Epidermal melanocyte (primary cell): ENCODE results near the gene KRT77.
"Not testable (repeated sequence)": the region's sequence is repeated elsewhere in the genome, so short reads cannot be mapped to it uniquely, and the experiment has no call there.

ENCODE experiments used
- DNase-seq: peaks from one replicate; pipeline ENCODE4 v3.0.0; 2011; ENCODE audit warnings: low spot score; ENCODE audit not compliant: insufficient read length

KRT77 gene

DNA sequence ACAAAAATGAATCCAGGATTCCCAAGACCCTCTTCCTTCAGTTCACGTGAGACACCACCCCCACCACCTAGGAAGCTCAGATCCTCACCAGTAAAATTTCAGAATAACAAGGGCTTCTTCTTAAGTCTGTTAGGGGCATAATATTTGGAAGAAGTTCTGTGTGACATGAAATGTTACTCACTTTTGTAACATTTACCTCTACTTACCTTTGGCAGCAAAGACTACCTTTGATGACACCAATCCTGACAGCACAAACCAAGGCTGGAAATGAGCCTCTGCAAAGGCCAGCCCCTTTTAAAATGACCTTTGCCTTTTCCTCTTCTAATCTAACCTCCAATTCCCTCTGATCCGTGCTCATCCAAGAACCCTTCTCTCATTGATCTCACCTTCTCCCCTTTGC lies 19.4 kb upstream of the KRT77 start:
- no peak for DNase-seq

DNA sequence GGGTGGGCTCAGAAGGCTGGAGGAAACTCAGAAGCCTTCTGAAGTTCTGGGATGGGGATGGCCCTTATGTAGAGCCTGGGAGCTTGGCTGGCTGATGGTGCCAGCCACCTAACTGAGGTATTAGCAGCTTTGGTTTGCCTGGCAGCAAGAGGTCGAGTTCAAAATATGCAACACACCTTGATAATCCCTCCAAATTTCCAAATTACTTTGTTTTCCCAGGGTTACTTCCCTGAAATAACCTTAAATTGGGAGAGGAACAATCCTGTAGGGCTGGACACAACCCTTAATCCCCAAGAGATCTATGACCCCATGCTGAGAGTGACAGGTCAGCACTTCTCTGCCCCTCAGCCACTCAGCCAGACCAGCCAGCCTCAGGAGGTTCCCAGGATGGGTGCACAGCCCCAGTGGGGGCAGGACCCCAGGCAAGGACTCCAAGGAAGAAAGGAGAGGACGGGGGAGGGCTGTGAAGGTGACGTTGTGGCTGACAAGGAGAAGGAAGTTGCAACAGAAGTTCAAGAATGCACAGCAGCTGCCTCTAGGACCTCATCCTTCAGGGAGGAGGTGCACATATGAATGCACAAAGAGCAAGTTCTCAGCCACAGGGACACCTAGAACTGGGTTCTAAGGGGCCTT lies 18.6 kb upstream of the KRT77 start:
- DNase-seq = no peak

DNA sequence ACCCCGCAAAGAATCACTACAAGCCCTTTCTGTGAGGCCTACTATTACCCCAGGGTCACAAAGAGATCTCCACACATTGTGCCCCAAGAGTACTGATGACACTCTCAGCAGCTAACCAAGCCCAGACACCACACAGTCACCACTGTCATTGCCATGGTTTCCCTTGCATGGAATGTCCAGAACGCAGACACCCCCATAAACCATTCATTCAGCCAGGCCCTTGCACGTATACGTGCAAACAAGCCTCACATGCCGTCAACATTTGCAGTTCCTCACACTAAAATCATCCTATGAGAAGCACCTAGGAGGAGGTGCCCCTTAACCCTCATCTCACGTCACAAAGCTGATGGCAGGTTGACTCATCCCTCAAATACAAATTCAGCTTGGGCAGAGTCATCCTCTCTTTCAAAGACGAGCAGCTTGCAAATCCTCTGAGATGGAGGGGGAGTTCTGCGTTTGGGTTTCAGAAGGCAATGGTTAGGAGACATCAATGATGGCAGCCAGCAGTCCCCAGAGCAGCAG lies 17.1 kb upstream of the KRT77 start:
- no peak for DNase-seq

DNA sequence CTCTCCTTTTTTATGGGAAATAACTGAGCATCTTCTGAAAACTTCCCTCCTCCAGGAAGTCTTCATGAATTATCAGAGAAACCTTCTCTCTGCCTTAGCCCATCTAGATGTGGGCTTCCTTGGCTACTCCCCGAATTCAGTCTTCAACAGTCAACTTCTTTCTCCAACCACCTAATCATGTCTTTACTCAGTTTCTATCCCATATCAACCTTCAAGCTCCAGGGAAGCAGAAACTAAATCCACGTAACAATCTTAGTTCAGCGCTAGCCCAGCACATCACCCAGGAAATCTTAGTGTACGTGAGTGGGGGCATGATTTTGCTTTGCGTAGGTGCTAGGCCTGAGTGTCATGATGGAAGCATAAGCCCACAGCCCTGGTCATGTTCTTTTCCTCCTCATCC lies 12.7 kb upstream of the KRT77 start:
- no peak for DNase-seq

DNA sequence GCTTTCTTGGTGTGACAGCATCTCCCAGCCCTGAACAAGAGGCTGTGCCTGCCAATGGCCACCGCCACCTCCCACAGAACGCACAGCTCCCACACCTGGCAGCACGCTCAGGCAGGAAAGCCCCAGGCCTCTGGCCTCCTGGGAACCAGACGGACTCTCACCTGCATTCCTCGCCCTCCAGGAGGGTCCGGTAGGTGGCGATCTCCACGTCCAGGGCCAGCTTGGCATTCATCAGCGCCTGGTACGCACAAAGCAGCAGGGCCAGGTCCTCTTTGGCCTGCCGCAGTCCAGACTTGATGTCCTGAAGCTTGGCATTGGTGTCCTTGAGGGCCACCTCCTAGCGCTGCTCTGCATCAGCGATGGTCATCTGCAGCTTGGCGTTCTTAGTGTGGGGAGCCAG lies 12.1 kb upstream of the KRT77 start:
- DNase-seq = no peak

DNA sequence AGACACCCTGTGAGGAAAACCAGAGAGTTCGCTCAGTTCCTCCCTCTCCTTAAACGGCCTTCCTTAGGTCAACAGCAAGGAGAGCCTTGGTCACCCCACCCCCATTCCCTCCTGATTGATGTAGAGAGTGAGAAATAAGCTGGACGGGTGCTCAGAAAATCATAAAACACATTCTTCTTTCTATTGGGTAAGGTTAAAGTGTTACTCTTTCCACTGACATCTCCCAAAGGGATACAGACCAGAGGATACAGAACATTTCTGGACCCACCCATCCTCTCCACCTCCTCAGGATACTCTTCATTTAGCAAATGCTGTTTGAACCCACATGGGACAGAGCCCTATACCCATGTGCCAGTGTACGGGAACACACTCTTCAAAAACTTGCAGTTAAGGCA lies 11.6 kb upstream of the KRT77 start:
- DNase-seq = no peak

DNA sequence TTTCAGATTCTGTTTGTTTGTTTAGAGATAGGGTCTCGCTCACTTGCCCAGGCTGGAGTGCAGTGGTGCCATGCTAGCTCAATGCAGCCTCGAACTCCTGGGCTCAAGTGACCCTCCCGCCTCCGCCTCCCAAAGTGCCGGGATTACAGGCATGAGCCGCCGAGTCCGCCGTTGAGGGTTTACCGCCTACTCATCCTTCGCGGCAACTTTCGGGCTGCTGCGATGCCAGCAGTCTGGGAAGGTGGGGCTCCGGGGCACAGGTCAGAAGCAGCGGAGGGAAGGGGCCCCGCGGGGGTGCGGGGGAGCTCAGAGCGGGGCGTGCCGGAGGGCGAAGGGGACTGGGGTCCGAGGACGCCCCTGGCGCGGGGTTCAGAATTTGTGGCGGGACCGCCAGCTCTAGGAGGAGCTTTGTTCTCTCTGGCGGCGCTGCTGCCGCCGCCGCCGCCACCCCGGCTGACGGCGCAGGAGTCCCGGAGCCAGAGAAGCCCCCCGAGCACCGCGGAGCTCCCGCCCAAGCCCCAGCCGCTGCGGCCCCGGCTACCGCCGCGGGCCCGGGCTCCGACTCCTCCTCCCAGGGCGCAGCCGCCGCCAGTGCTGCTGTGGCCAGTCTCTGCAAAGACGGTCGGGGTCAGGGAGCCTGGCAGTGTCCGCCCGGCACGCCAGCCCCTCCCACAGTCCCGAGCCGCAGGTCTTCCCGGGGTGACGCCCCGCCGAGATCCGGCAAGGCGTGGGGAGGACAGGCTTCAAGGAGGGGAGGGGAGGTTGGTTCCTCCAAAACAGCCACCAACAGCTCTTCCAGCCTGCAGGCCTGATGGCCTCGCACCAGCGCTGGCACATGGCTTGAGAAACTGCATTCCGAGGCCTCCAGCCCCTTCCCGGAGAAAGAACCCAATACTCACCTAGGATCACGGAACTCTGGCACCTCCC lies 10.9 kb upstream of the KRT77 start:
- no peak for DNase-seq

DNA sequence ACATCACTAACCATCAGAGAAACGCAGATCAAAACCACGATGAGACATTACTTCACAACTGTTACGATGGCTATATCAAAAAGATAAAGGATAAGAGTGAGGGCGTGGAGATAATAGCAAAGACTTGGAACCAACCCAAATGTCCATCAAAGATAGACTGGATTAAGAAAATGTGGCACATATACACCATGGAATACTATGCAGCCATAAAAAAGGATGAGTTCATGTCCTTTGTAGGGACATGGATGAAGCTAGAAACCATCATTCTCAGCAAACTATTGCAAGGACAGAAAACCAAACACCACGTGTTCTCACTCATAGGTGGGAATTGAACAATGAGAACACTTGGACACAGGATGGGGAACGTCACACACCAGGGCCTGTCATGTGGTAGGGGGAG lies 8.8 kb upstream of the KRT77 start:
- not testable (repeated sequence) for DNase-seq

DNA sequence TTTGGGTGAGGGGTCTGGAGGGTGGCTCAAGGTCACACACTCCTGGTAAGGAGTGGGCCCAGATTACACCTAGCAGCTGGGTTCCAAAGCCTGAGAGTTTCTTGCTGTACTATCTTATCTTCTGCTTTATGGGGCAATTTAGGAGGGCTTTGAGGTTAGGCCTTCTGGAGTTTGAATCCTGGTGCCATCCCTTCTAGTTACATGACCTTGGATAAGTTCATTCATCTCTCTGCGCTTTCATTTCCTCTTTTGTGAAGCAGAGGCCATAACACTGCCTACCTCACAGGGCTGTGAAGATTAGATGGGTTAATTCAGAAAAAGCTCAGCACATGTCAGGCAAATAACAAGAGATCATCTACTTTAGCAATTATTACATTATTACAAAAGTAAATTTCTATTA lies 7.4 kb upstream of the KRT77 start:
- no peak for DNase-seq

DNA sequence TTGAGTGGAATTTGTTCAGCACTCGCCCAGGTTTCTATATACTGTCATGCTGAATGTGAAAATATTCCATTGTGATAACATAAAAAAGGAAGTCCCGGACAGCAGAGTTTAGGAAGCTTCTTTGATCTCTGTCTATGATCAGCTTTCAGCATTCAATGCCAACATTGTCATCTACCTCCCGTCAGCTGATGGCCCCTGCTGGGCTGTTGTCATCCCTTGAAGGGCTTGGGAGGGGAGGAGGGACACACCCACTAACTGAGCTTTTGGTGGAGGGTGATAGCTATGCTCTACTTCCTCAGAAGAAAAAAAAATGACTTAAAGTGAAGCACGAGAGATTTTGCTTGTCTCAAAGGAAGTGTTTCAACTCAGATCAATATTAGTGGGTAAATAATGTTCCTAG lies 4.7 kb upstream of the KRT77 start:
- no peak for DNase-seq

DNA sequence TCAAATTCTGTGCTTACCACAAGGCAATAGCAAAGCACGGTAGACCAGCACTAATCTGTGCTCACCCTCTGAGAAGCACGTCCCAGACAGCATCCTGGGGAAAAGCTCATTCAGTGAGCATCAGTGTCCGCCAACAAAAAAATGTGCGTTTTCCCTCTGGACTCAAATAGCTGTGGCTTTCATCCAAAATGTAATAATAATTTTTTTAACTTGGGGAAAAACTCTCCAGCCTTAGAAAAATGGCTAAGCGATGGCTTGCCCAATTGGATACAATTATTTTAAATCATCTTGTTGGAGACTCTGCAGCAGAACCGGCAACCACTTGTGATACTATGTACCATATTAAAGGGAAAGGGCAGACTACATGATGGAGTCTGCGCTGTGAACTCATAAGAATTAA lies 1.1 kb upstream of the KRT77 start:
- no peak for DNase-seq

DNA sequence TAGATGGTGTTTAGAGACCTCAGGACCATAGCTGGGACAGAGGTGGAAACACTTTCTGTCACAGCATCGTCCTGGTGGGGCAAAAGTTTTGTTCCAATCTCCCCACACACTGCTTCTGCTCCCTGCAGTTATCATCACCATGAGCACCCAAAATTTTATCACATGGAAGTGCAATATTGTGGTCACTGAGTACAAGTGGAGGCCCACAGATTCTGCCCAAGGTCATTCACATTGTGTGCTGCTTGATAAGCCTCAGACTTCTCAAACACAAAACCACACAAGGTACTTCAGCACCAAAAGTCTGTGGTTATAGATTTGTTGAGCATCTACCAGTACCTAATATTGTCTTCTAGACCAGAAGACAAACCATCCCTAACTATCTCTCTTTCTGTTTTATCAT lies 554 bp upstream of the KRT77 start:
- DNase-seq = no peak

DNA sequence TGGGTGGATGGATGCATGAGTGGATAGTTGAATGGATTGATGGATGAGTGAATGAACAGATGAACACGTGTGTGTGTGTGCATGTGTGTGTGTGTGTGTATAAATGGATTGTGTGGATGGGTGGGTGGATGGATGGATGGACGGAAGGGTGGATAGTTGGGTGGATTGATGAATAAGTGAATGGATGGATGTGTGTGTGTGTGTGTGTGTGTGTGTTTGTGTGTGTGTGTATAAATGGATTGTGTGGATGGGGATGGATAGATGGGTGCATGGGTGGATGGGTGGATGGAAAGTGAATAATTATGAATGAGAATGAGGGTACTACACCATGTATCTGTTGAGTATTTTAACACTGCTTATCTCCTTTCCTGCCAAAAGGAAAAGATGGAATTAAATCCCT lies 986 bp downstream of the KRT77 start:
- no peak for DNase-seq

DNA sequence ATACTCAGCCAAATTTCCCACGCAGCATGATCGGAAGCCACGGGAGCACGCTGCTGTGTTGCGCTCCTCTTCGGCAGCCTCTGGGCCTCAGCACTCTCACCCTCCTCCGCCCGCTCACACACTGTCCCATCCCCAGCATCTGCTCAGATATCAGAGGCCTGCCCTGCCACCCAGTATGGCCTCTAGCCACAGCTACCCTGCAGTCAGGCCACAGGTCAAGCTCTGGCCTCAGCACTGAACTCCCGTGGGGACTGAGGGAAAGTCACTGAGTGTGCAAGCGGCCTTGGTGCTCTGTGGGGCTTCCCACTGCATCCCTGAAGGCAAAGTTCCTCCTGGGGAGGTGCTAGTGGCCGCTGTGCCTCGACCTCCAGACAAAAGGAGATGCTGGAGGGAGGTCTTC lies 2.0 kb downstream of the KRT77 start:
- DNase-seq = no peak

DNA sequence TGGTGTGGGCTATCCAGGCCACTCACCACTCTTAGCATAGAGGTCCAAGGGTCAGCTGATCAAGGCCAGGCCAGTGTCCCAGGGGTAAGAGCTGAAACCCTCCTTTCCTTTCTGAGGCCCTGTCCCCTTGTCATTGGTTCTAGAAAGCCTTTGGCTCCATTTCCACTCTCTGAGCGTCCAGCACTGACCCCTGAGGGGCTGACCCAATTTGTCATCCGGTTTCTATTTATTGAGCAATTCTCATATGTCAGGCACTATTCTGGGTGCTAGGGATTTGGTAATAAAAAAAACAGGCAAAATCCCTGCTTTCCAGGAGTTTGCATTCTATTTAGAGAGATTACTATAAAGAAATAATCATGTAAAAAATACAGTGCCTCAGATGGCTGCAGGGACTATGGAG lies 3.4 kb downstream of the KRT77 start:
- no peak for DNase-seq

DNA sequence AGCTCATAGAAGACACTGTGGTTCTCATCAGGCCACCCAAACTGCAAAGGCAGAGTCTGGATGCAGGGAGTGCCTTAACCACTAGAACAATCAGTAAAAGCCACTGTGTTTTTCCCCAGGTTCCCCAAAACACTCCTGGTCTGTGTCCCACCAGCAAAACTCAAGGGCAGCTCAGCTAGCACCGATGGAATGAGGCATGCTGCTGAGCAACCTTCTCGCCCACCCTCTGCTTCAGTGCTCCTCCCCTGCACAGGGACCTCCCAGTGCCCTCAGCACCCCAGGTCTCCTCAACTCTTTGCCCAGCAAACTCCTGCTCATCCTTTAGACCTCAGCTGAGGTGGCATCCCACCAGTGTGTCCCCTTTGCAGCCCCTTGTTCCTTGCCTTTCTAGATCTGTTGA lies 4.0 kb downstream of the KRT77 start:
- no peak for DNase-seq

DNA sequence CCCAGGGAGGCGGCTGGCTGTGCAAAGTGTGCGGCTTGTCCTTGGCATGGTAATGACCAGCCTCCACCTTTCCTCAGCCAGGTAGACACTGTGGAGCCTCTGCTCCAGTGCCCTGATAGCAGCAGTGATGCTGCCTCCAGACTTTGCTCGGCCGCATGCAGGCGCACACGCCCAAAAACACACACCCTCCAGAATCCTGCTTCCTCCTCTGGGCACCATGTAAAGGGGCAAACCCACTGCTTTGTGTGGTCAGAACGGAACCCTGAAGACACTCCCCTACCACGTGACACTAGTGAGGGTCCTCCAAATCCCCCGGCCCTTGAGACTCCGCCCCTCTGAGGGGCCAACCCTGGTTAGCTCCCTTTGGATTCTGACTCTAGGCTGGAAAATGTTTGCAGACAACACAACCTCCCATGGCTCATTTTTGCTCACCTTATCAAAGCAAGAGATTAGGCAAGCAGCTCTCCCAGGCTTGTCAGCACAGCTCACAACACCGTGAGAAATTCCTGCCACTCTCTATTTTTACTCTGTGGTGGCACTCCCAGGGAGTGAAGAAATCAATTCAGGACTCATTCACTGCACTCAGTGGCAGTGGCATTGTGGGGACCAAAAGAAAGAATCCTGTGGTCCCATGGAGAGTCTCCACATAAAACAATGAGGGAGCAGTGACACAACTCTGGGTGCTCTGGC lies 4.5 kb downstream of the KRT77 start:
- DNase-seq = no peak

DNA sequence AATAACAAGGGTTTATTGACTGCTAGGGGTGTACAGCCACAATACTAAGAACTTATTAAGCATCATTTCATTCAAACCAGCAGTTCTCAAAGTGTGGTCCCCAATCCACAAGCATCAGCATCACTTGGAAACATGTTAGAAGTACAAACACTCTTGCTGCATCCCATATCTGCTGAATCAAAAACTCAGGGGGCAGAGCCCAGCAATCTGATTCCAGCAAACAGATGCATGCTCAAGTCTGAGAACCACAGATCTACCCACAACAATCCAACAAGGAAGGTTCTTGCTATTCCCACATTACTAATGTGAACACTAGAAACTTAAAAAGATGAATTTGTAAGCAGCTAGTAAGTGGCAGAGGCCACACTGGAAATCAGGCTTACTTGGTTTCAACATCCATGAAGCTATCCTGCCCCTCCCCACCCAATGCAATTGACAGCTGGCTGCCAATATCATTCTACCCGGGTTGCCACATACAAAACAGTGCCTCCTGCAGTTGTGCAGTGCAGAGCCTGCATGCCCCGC lies 6.2 kb downstream of the KRT77 start:
- DNase-seq = no peak

DNA sequence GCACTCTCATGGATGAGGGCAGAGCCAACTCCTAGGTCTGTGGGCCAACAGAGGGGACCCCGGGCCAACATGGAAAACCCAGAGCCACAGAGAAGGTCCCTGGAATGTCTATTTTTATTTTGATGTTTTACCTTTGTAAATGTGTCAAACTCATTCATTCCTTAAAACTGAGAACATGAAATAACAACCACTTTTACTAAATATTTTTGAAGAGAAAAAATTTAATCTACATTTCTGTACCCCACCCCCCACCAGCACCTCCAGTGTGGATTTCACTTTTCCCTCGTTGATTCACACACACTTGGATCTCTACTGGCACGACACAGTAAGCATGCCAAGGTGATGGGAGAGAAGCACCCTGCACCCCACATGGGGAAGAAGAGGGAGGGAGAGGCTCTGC lies 6.7 kb downstream of the KRT77 start:
- no peak for DNase-seq

DNA sequence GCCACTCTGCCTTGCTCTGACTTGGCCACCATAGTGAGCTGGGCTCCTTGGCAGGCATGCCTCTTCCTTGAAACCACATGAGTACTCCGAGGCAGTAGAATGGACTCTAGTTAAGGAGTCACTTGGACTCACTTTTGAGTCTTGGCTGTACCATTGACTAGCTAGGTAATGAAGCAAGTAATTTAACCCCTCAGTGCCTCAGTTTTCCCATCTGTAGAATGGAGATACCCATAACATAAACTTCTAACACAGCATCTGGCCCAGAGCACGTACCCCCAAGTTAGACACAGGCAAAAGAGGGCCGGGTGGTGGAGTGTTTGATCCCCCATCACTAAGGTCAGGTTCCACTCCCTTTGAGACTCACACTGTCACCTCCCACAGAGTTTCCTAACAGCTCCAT lies 8.3 kb downstream of the KRT77 start:
- DNase-seq = no peak

DNA sequence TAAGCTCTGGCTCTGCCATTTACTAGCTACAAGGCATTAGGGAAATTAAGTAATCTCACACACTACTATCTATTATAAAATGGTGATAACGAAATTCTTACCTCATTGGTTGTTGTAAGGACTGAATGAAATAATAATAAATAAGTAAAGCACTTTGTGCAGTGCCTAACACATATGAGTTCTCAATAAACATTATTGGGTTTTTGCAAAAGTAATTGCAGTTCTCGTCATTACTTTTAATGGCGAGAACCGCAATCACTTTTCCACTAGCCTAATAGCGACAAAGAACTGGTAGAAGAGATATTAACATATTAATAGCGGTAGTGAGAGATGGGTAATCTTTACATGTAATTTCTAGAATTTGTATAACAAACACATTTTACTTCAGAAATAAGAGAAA lies 9.2 kb downstream of the KRT77 start:
- no peak for DNase-seq

DNA sequence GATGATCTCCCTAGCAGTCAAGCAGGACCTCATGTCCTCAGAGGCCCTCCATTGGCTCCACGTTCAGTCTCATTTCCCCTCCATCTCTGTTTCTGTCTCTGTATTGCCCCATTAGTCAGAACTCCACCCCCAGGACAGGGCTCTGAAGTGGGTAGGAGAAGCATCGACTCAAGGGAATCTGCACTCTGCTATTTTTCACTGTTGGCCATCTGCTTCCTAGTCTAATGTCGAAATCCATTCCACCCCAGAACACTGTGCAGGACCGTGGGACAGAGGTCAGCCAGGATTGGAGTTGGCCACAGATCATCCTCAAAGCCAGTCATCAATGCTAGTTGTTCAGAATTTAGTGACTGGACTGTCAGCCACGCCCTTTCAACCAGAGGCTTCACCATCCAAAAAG lies 10.1 kb downstream of the KRT77 start:
- DNase-seq = no peak
